HAP-1 (cell line): ENCODE measurements around the gene LBHD2.

Source experiments
- DNase-seq, 2 experiments: peaks; one replicate each; pipeline ENCODE4 v3.0.0-alpha.2; 2016 to 2020; ENCODE audit warnings: low spot score in 2 of 2
- H3K27me3 ChIP-seq: fragments of 250-450 bp; sonication (Bioruptor Pico); 2 replicates; pipeline ENCODE4 v1.5.1; 2020; ENCODE audit warnings: low read depth, mild to moderate bottlenecking, moderate library complexity
- H3K36me3 ChIP-seq: fragments of 250-450 bp; sonication (Bioruptor Pico); replicated peaks from 2 replicates; pipeline ENCODE4 v1.5.1; 2020; ENCODE audit warnings: mild to moderate bottlenecking
- H3K4me1 ChIP-seq: fragments of 250-450 bp; sonication (Bioruptor Pico); 2 replicates; pipeline ENCODE4 v1.5.1; 2020; ENCODE audit warnings: mild to moderate bottlenecking
- H3K4me3 ChIP-seq: fragments of 250-450 bp; sonication (Bioruptor Pico); 2 replicates; pipeline ENCODE4 v1.5.1; 2020; ENCODE audit warnings: mild to moderate bottlenecking, moderate library complexity
- H3K9me3 ChIP-seq: fragments of 250-450 bp; sonication (Bioruptor Pico); 2 replicates; pipeline ENCODE4 v1.5.1; 2020; ENCODE audit warnings: mild to moderate bottlenecking, moderate library complexity
- in situ Hi-C: fragments of 300-500 bp; cut with MboI; formaldehyde crosslinking; loops from 3 replicates; pipeline ENCODE4 v1.14.3; 2020; ENCODE audit warnings: low sequenced_read_pairs, inconsistent platforms, mixed read lengths

The LBHD2 gene

DNA sequence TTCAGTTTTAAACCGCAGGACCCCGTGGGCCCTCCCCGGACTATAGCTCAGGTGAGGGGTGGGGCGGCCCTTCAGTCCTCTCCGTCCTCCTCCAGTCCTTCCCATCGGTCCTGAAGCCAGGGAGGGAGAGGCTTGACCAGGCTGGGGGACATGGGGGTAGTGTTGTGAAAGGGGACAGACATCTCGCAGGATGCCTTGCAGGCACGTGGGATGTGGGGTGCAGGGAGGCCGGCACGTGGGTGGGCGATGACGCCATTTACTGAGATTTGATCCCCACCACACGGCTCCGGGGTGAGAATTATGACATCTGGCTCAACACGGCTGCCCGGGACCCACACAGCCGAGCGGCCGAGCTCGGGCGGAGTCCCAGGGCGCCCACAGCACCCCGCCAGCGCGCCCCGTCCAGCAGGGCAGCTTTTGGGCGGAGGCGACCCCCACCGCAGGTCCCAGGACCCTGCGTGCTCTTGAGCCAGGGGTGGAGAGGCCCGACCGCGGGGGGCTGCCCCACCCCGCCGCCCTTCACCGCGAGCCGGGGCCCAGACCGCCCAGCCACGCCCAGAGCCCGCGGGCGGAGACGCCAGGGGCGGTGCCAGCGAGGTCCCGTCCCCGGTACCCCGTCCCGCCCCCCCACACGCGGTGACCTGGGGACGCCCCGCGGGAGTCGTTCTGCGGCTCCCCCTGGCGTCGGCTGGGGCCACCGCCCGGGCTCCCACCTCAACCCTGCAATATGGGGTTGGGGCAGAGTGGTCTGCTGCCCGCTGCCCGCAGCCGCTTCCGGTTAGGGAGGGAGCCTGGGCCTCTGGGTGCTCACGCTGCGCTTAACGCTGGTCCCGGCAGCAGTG lies 7.3 kb downstream of the LBHD2 start:
- H3K27me3 ChIP-seq = no peaks in the 10 kb centered on the region
- peak; percentile 56 to 87 for DNase-seq
- H3K9me3 ChIP-seq = no peaks in the 10 kb centered on the region
- H3K36me3 ChIP-seq = no peaks in the 10 kb centered on the region
- peaks cover 5% of the 10 kb centered on the region for H3K4me1 ChIP-seq
- peak overlapping the region; percentile 20 for H3K4me3 ChIP-seq
- in situ Hi-C loops = no loop called here

DNA sequence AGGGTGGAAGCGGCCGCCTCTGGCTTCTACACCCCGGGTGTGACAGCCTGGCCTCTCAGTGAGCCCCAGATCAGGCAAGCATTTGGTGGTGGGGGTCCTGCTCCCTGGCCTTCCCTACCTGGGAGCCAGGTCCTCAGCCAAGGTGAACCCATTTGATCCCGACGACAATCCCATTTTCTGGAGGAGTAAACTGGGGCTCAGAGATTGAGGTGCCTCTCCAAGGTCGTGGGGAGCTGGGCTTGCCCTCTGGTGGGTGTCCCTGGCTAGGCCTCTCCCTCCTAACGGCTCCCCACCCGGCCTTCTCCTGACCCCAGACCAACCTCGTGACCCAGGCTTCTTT lies 7.8 kb downstream of the LBHD2 start:
- no peaks in the 10 kb centered on the region for H3K27me3 ChIP-seq
- no peaks in the 10 kb centered on the region for H3K36me3 ChIP-seq
- peak overlapping the region; percentile 20 for H3K4me3 ChIP-seq
- peaks cover 5% of the 10 kb centered on the region for H3K4me1 ChIP-seq
- in situ Hi-C loops = no loop called here
- no peaks in the 10 kb centered on the region for H3K9me3 ChIP-seq
- DNase-seq = no peak

DNA sequence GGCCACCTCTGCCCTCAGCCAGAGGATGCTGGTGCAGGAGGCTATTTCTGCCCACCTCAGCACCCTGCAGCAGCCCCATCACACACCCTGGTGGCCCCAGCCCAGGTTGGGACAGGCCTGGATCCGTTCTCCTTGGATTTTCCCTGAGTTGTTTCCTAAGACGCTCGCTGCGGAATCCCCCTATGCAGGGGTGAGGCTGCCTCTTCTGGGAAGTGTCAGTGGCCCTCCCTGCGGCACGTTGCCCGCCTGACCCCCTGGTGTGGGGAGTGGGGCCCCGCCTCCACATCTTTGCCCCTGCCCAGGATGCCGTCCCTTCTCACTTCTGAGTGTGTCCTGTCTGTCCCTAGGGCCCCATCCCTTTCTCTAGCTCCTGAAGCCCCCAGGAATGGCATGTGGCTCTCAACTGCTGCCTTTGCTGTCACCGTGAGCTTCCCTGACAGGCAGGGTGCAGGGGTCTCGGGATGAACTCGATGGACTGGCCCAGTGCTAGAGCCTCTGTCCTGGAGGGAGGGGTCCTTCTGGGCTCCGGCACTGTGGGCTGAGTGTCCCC lies 9.9 kb downstream of the LBHD2 start:
- Histone ChIP-seq H3K36me3 (no peaks in the 10 kb centered on the region), H3K9me3 (no peaks in the 10 kb centered on the region), H3K4me3 (no peak overlapping the region), H3K27me3 (no peaks in the 10 kb centered on the region), H3K4me1 (peaks cover 5% of the 10 kb centered on the region)
- in situ Hi-C loops = no loop called here
- no peak for DNase-seq

DNA sequence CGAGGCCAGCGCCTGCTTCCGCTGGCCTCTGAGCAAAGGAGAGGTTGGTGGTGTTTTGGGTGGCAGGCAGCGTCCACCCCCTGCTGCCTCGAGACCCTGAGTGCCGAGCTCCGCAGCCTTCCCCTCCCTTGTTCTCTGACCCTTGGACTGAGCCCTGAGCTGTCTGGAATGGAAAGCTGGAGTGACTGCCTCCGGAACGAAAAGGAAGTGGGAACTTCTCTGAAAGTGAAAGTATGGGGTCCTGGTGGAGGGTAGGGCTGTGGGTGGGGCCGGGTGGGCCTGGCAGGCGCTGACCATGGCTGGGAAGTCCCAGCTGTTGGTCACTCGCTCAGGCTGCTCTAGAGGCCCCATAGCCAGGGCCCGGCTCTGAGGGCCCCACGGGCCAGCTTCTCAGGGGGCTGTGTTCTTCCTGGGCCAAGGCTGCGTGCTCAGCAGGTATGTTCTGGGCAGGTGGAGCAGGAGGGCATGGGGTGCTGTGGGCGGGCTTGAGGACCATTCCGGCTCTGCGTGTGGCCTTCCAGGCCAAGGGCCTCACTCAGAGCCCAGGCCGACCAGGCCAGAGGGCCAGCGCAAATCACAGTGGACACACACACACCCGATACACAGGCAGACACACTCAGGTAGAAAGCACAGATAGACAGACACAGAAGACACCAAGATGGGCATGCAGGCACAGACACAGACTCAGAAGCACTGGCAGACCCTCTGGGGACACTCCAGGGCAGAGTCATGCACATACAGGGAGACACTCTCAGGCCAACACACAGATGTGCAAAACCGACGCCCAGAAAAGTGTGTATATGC lies 10.6 kb downstream of the LBHD2 start, which contains the start of gene EXOC3L4:
TSS of gene EXOC3L4 (plus strand) at position 320 of the 804 bp plus-strand sequence. CDS start 5,495 bp downstream, outside the sequence.
- no peak within 1 kb of the TSS for H3K4me3 ChIP-seq
- in situ Hi-C loops = no loop called here
- H3K27me3 ChIP-seq = no peaks in the 10 kb centered on the region

DNA sequence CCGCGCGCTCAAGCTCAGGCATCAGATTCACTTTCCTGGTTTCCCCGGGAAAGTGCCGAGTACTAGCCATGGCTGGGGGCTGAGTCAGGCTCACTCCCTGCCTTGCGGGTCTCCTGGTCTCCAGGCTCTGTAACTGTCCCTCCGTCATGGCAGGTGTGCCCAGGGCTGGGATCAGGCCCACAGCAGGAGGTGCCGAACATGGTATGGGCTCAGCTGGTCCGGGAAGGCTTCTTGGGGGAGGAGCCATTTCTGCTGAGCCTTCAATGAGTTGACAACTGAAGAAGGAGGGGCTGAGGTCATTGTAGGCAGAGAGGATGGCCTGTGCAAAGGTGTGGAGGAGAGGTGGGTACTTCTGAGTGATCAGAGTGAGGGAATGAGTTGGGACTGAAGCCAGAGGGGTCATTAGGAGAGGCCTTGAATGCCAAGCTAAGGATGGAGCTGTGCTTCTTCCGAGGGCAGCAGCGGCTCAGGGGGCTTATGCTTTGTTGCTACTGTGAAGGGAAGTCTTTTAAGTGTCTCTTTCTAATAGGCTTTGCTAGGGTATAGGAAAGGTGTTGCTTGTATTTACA lies 11.3 kb downstream of the LBHD2 start:
- no peak overlapping the region for H3K4me3 ChIP-seq
- no peaks in the 10 kb centered on the region for H3K36me3 ChIP-seq
- H3K9me3 ChIP-seq = no peaks in the 10 kb centered on the region
- no peaks in the 10 kb centered on the region for H3K27me3 ChIP-seq
- in situ Hi-C loops = no loop called here
- DNase-seq = no peak
- peaks cover 5% of the 10 kb centered on the region for H3K4me1 ChIP-seq

More for the DNA sequence above, 10.6 kb downstream of the LBHD2 start, which contains the start of gene EXOC3L4:
- H3K36me3 ChIP-seq = no peaks in the 10 kb centered on the region
- peaks cover 5% of the 10 kb centered on the region for H3K4me1 ChIP-seq
- no peak for DNase-seq
- no peaks in the 10 kb centered on the region for H3K9me3 ChIP-seq

DNA sequence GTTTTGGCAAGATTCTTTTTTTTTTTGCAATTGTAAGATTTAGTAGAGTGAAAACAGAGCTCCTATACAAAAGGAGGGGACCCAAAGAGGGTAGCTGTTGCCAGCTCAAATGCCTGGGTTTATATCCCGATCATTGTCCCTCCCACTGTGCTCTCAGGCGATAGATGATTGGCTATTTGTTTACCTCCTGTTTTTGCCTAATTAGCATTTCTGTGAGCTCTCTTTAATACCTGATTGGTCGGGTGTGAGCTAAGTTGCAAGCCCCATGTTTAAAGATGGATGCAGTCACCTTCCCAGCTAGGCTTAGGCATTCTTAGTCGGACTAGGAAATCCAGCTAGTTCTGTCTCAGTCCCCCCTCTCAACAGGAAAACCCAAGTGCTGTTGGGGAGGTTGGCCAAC lies 12.4 kb downstream of the LBHD2 start:
- no peak overlapping the region for H3K4me3 ChIP-seq
- in situ Hi-C loops = no loop called here
- no peaks in the 10 kb centered on the region for H3K27me3 ChIP-seq
- no peaks in the 10 kb centered on the region for H3K36me3 ChIP-seq
- no peaks in the 10 kb centered on the region for H3K9me3 ChIP-seq
- DNase-seq = no peak
- H3K4me1 ChIP-seq = no peaks in the 10 kb centered on the region

DNA sequence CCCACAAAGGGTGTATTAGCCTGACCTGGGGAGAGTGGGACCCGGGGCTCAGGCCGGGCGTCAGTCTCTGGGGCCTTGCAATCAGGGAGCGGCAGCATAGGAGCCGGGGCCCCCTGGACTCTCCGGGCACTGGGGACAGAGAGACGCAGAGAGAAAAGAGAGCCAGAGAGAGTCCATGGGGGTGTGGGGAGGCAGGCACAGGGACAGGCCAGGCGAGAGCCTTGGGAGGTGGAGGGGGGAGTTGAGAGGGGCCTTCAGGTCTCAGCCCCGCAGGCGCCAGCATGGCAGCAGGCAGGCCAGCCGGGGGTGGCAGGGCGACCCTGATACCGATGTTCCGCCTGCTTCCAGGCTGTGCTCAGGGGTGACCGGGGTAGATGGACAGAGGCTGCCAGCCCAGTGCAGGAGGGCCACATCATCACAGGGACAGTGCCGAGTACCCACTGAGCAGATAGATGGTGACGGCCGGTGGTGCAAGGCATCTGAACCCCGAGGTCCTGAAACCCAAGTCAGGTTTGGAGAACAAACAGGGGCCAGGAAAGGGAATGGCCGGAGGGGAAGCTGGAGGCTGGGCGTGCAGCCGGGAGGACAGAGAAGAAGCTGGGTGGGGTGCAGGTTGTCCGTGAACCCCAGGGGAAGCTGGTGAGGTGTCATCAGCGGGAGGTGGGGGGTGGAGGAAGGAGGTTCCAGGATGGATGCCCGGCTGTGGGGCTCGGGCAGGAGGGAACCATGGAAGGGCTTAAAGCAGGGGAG lies 13.4 kb downstream of the LBHD2 start:
- in situ Hi-C loops = no loop called here
- DNase-seq = no peak

DNA sequence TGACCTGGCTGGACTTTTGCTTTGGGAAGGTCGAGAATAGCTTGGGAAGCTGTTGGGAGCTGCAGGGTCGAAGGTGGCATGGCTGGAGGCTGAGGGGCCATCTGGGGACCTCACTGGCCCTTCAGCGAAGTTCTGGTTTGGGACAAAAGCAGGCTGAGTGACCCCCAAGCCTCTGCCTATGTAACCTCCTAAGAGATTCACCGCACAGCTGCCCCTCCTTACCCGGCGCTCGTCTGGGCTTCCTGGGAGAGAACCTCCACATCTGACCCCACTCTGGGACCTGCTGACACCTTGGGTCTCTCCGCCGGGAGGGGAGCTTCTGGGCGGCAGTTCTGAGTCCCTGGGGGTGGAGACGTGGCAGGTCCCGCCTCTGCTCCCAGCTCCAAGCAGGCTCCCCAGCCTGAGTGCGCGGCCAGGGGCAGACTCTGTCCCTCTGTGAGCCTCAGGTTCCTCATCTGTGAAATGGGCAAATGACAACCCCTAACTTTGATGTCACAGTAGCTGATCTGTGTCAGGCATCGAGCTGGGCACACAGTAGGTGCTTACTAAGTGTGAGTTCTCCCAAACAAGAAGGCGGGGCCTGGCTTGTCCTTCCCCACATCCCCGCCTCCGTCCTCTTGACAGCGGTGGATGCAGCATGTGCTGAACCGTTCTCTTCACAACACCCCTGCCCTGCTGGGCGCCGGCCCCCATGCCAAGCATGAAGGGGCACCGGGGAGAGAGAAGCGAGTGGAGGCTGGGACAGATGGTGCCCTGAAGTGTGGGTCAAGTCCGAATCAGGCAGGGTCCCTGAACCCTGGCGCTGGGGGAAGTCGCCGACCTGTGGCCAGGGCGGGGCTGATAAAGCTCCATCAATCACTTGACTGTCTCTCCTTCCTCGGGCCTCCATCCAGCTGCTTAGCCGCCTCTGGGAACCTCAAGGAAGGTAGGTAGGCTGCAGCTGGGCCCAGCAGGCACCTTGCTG lies 14.3 kb downstream of the LBHD2 start:
- no peak overlapping the region for H3K4me3 ChIP-seq
- peaks cover 5% of the 10 kb centered on the region for H3K27me3 ChIP-seq
- H3K36me3 ChIP-seq = no peaks in the 10 kb centered on the region
- in situ Hi-C loops = no loop called here
- H3K9me3 ChIP-seq = no peaks in the 10 kb centered on the region
- no peaks in the 10 kb centered on the region for H3K4me1 ChIP-seq
- DNase-seq = no peak

More for the DNA sequence above, 13.4 kb downstream of the LBHD2 start:
- Histone ChIP-seq H3K4me1 (no peaks in the 10 kb centered on the region), H3K36me3 (no peaks in the 10 kb centered on the region), H3K27me3 (no peaks in the 10 kb centered on the region), H3K9me3 (no peaks in the 10 kb centered on the region), H3K4me3 (no peak overlapping the region)

DNA sequence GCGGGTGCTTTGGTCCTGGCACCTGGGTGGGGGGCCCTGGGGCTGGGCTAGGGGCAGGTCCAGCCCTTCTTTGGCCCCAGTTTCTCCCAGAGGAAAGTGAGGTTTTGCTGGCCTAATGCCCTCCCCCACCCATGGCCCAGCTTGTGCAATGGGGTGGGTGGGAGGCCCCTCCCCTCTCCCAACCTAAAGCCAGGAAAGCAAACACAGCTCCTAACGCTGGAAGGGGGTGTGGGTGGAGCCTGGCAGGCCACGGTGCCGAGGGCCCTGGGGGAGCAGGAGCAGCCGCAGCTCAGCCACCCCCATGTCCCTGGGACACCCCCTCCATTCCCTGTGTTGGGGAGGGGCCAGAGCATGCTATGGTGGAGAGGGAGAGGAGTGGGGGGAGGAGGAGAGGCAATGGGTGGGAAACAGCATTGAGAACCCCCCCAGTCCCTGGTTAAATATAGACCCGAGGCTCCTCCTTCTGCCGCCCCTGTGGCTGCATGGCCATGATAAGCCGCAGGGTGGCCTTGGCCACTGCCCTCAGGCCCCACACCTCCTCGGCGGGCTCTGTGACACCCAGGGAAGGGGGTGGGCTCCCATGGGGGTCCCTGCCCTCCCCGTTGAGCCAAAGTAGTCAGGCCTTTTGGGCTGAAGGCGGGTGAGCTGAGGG lies 15.2 kb downstream of the LBHD2 start:
- peaks cover 14% of the 10 kb centered on the region for H3K27me3 ChIP-seq
- H3K4me3 ChIP-seq = no peak overlapping the region
- no peaks in the 10 kb centered on the region for H3K36me3 ChIP-seq
- in situ Hi-C loops = no loop called here
- no peaks in the 10 kb centered on the region for H3K4me1 ChIP-seq
- DNase-seq = no peak
- no peaks in the 10 kb centered on the region for H3K9me3 ChIP-seq

DNA sequence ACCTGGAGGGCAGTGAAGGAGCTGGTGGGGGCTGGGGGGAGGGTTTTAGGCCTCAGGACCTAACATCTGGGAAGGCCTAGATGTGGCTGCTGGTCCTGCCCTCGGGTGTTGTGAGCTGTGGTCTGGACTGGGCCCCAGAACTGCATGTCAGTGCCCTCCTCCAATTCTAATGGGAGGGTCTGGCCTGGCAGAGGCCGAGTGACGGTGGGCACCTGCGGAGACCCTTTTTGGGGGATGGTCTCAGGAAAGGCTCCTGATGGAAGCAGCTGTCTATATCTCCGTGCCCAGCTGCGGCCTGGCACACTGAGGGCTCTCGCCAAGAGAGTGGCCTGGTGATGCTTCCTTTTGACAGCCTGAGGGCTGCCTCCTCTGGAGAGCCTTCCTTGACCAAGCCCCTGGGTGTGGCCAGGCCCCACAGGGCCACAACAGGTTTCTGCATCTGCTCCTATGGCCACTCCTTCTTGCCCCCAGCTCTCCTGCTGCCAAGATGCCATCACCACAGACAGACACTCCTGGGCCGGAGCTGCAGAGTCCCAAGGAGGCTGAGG lies 15.8 kb downstream of the LBHD2 start:
- H3K36me3 ChIP-seq = no peaks in the 10 kb centered on the region
- no peak overlapping the region for H3K4me3 ChIP-seq
- H3K27me3 ChIP-seq = peaks cover 20% of the 10 kb centered on the region
- H3K9me3 ChIP-seq = no peaks in the 10 kb centered on the region
- no peak for DNase-seq
- in situ Hi-C loops = no loop called here
- H3K4me1 ChIP-seq = no peaks in the 10 kb centered on the region

DNA sequence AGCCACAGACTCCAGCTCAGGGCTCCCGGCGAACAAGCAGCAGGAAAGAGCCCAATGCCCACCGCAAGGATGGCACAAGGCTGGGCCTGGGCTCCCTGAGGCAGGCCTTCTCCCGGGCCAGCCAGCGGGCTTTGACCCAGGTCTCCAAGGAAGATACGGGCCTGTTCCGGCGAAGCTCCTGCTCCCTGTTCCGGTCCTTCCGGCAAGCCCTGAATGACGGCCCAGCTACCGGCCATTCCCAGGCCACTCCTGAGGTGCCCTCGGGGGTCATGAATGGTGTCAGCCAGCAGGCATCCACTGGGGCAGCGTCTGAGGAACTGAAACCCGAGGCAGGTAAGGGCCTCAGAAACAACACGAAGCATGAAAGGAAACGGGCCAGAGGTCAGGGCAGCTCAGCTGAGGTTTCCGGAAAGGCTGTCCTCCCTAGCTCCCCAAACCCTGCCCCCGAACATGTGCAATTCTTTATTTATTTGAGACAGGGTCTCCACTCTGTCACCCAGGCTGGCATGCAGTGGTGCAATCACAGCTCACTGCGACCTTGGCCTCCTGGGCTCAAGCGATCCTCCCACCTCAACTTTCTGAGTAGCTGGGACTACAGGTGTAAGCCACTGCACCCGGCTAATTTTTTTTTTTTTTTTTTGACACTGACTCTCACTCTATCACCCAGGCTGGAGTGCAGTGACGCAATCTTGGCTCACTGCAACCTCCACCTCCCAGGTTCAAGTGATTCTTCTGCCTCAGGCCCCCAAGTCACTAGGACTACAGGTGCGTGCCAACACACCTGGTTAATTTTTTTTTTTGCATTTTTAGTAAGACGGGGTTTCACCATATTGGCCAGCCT lies 16.5 kb downstream of the LBHD2 start:
- Histone ChIP-seq H3K36me3 (no peaks in the 10 kb centered on the region), H3K9me3 (no peaks in the 10 kb centered on the region), H3K27me3 (peaks cover 21% of the 10 kb centered on the region), H3K4me1 (no peaks in the 10 kb centered on the region), H3K4me3 (no peak overlapping the region)
- in situ Hi-C loops = no loop called here
- no peak for DNase-seq
